ENCODE data around the gene OR2L5. TPM values are rescaled to one million over a fixed set of nuclear protein-coding genes. Genes with fewer than 3 reads are reported as not detected.

OR2L5 gene
- polyA plus RNA-seq (ENCODE audit: insufficient read length in 3 of 3): not detected

- DNase-seq (ENCODE audit: low read depth in 3 of 3, low spot score in 2 of 3): no peak
Observed at GRCh38 chr1:248013229-248013710, at the start of gene OR2L5. OR2L5 (plus strand) TSS chr1:248013660; CDS start chr1:248021948, 8,288 bp downstream.

GRCh38 chr1:247964933-247965332, 48.5 kb upstream of the OR2L5 start, which contains the start of gene OR2AK2:
OR2AK2 (plus strand) TSS chr1:247965233; CDS start chr1:247965377, 144 bp downstream.
- no peak for DNase-seq (ENCODE audit: low read depth in 3 of 3, low spot score in 2 of 3)

- DNase-seq (ENCODE audit: low read depth in 3 of 3, low spot score in 2 of 3): no peak
Observed at GRCh38 chr1:247966532-247967204, 46.8 kb upstream of the OR2L5 start.

GRCh38 chr1:247992986-247993385, 20.5 kb upstream of the OR2L5 start:
- DNase-seq (ENCODE audit: low read depth in 3 of 3, low spot score in 2 of 3): no peak

GRCh38 chr1:247998811-247999210, 14.6 kb upstream of the OR2L5 start:
- DNase-seq (ENCODE audit: low read depth in 3 of 3, low spot score in 2 of 3): no peak

GRCh38 chr1:248000169-248000568, 13.3 kb upstream of the OR2L5 start:
- no peak for DNase-seq (ENCODE audit: low read depth in 3 of 3, low spot score in 2 of 3)

- DNase-seq (ENCODE audit: low read depth in 3 of 3, low spot score in 2 of 3): no peak
Observed at GRCh38 chr1:248007778-248008177, 5.7 kb upstream of the OR2L5 start.

GRCh38 chr1:248009681-248010080, 3.8 kb upstream of the OR2L5 start:
- DNase-seq (ENCODE audit: low read depth in 3 of 3, low spot score in 2 of 3): no peak

GRCh38 chr1:248015803-248016202, 2.3 kb downstream of the OR2L5 start:
- no peak for DNase-seq (ENCODE audit: low read depth in 3 of 3, low spot score in 2 of 3)

GRCh38 chr1:248029770-248030169, 16.3 kb downstream of the OR2L5 start, which contains the start of gene OR2L2:
OR2L2 (plus strand) TSS chr1:248030070; CDS start chr1:248038268, 8,198 bp downstream.
- DNase-seq (ENCODE audit: low read depth in 3 of 3, low spot score in 2 of 3): no peak

- no peak for DNase-seq (ENCODE audit: low read depth in 3 of 3, low spot score in 2 of 3)
Observed at GRCh38 chr1:248045209-248045608, 31.7 kb downstream of the OR2L5 start.

- no peak for DNase-seq (ENCODE audit: low read depth in 3 of 3, low spot score in 2 of 3)
Observed at GRCh38 chr1:248046536-248046935, 33.1 kb downstream of the OR2L5 start, which contains the start of gene OR2L3. OR2L3 (plus strand) TSS chr1:248046836; CDS start chr1:248060682, 13,846 bp downstream.

- no peak for DNase-seq (ENCODE audit: low read depth in 3 of 3, low spot score in 2 of 3)
Observed at GRCh38 chr1:248047008-248047407, 33.5 kb downstream of the OR2L5 start.

GRCh38 chr1:248054671-248055070, 41.2 kb downstream of the OR2L5 start:
- no peak for DNase-seq (ENCODE audit: low read depth in 3 of 3, low spot score in 2 of 3)

GRCh38 chr1:248055261-248055660, 41.8 kb downstream of the OR2L5 start:
- DNase-seq (ENCODE audit: low read depth in 3 of 3, low spot score in 2 of 3): no peak

- no peak for DNase-seq (ENCODE audit: low read depth in 3 of 3, low spot score in 2 of 3)
Observed at GRCh38 chr1:248065071-248065470, 51.6 kb downstream of the OR2L5 start.

- DNase-seq (ENCODE audit: low read depth in 3 of 3, low spot score in 2 of 3): no peak
Observed at GRCh38 chr1:248065604-248066003, 52.1 kb downstream of the OR2L5 start.

Other genes starting within 250 kb of the OR2L5 start
- gene OR14A16, start 189.5 kb upstream of the OR2L5 start, polyA plus RNA-seq (ENCODE audit: insufficient read length in 3 of 3): not detected
- not detected for gene OR11L1, start 171.8 kb upstream of the OR2L5 start, polyA plus RNA-seq (ENCODE audit: insufficient read length in 3 of 3)
- gene TRIM58, start 156.5 kb upstream of the OR2L5 start, polyA plus RNA-seq (ENCODE audit: insufficient read length in 3 of 3): 1 to 10 TPM; 1.2 to 1.6 (median 1.5) TPM
- gene OR2W3, start 118.1 kb upstream of the OR2L5 start, polyA plus RNA-seq (ENCODE audit: insufficient read length in 3 of 3): under 1 TPM in 2 of 3 donors, not detected in 1; 0.47 to 0.50 TPM
- not detected for gene OR2T8, start 93.4 kb upstream of the OR2L5 start, polyA plus RNA-seq (ENCODE audit: insufficient read length in 3 of 3)
- gene OR2AJ1, start 88.8 kb upstream of the OR2L5 start, polyA plus RNA-seq (ENCODE audit: insufficient read length in 3 of 3): not detected
- gene OR2L8, start 64.8 kb upstream of the OR2L5 start, polyA plus RNA-seq (ENCODE audit: insufficient read length in 3 of 3): not detected
- gene OR2AK2, start 48.4 kb upstream of the OR2L5 start, polyA plus RNA-seq (ENCODE audit: insufficient read length in 3 of 3): not detected
- gene OR2L2, start 16.4 kb downstream of the OR2L5 start, polyA plus RNA-seq (ENCODE audit: insufficient read length in 3 of 3): under 1 TPM; 0.07 to 0.12 (median 0.10) TPM
- gene OR2L3, start 33.2 kb downstream of the OR2L5 start, polyA plus RNA-seq (ENCODE audit: insufficient read length in 3 of 3): not detected
- gene OR2L13, start 81.5 kb downstream of the OR2L5 start, polyA plus RNA-seq (ENCODE audit: insufficient read length in 3 of 3): under 1 TPM in 2 of 3 donors, not detected in 1; 0.07 to 0.08 TPM
- not detected for gene OR2M5, start 131.5 kb downstream of the OR2L5 start, polyA plus RNA-seq (ENCODE audit: insufficient read length in 3 of 3)
- not detected for gene OR2M2, start 161.2 kb downstream of the OR2L5 start, polyA plus RNA-seq (ENCODE audit: insufficient read length in 3 of 3)
- under 1 TPM in 2 of 3 donors, not detected in 1; 0.03 TPM for gene OR2M3, start 183.6 kb downstream of the OR2L5 start, polyA plus RNA-seq (ENCODE audit: insufficient read length in 3 of 3)
- gene OR2M4, start 217.8 kb downstream of the OR2L5 start, polyA plus RNA-seq (ENCODE audit: insufficient read length in 3 of 3): under 1 TPM in 1 of 3 donors, not detected in 2; 0.03 TPM

Data from right renal cortex interstitium (tissue), 3 donors.